ENCODE measurements around the gene USH2A.
"Not testable (repeated sequence)": the region's sequence is repeated elsewhere in the genome, so short reads cannot be mapped to it uniquely, and the experiment has no call there.

The USH2A gene

GRCh38 chr1:216205176-216205575 is 218.1 kb downstream of the USH2A start:
- DNase-seq (ENCODE audit: low read depth in 2 of 2): no peak

DNA sequence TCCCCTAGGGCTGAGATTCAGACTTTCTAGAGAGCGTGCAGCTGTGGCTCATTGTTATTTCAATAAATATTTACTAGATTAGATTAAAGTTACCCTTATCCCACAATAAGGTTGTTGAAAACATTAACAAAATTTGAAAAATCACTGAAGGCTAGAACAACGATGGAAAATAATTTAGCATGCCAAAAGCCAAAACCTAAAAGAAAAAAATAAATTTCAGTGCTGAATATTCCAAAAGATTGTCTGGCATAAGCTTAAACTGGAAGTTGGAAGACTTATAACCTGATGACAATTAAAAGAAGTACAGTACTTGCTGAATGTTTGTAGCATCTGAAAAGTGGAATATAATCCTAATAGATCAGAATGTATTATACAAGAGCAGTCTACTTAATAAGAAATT is 221.3 kb downstream of the USH2A start:
- no peak for DNase-seq (ENCODE audit: low read depth in 2 of 2)

GRCh38 chr1:216200941-216201340 is 222.3 kb downstream of the USH2A start:
- DNase-seq (ENCODE audit: low read depth in 2 of 2): no peak

DNA sequence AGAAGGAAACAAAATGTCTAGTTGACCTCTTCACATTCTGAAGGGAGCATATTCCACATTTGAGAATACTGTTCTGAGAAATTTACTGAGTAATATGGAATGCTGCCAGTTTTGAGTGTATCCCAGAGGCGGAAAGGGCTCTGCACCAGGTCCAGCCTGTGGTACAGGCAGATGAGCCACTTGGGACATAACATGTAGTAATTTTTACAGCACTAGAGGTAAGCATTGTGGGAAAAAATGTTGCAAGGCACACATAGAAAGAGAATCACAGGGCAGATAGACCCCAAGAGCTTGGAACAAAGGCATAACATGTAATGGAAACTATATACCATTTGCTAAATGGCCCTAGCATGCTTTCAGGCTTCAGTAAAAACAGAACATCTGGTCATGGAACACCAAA is 228.5 kb downstream of the USH2A start:
- DNase-seq (ENCODE audit: low read depth in 2 of 2): no peak

- no peak for DNase-seq (ENCODE audit: low read depth in 2 of 2)
These were observed 229.3 kb downstream of the USH2A start for GRCh38 chr1:216193839-216194443.

GRCh38 chr1:216190438-216190837 is 232.8 kb downstream of the USH2A start:
- no peak for DNase-seq (ENCODE audit: low read depth in 2 of 2)

GRCh38 chr1:216186816-216187215 is 236.4 kb downstream of the USH2A start:
- DNase-seq (ENCODE audit: low read depth in 2 of 2): no peak

GRCh38 chr1:216186141-216186540 is 237.1 kb downstream of the USH2A start:
- no peak for DNase-seq (ENCODE audit: low read depth in 2 of 2)

DNA sequence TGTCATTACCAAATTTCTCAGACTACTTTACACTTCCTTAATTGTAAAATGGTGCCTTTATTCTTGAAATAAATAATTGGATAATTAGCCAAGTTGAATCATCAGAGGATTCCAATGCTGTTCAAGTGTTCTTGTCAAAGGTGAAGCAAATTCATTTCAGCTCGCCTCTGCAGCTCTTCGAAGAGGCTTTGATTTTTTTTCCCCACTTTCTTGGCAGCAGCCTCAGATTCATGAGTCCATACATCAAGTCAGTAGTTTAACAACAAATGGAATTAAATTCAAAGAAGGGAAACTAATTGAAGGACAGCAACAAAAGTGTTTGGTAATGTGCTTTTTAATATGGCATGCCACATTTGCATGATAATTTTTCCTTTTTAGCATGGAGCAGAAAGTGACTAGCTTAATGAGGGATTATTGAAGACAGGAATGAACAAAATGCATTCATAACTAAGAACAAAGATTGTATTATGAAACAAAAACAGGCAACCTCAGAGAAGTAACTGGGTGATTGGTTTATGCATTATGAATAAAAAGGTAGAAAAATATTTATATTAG is 239.0 kb downstream of the USH2A start:
- DNase-seq (ENCODE audit: low read depth in 2 of 2): peak; percentile 20 to 24

DNA sequence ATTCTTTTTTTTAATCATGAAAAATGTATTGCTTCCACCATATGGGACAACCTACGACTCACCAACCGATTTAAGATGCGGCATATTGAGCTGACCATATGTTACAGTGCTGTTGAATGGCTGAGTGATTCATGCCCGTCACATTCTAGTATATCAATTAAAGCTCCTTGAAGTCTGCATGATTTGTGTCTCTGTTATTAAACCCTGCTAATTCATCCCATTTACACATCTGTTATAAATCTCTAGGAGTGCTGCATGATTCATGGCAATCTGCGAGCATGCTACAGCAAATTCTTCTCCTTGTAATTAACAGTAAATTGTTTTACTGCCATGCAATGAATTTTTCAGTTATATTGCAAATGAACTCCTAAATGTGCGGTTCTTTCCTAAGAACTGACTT is 239.8 kb downstream of the USH2A start:
- DNase-seq (ENCODE audit: low read depth in 2 of 2): peak; percentile 88 to 89

GRCh38 chr1:216183007-216183406 is 240.2 kb downstream of the USH2A start:
- peak; percentile 24 to 25 for DNase-seq (ENCODE audit: low read depth in 2 of 2)

DNA sequence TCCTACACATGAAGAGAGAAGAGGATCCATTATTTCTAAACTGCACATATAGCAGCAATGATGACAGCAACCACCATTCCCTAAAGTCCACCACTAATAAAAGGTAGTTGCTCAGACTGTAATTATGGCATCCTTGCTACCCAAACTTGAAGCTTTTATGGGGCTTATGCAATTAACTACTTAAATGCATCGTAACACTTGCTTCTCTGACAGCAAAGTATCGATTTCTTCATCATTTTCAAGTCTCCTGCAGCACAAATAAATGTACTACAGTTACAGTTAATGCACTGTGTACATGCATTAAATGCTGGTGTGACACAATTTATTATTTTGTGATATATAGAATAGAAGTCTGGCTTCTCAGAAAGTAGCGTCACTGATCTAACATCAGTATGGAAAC is 241.7 kb downstream of the USH2A start:
- DNase-seq (ENCODE audit: low read depth in 2 of 2): no peak

GRCh38 chr1:216178281-216178680 is 245.0 kb downstream of the USH2A start:
- DNase-seq (ENCODE audit: low read depth in 2 of 2): peak; percentile 20 to 42

DNA sequence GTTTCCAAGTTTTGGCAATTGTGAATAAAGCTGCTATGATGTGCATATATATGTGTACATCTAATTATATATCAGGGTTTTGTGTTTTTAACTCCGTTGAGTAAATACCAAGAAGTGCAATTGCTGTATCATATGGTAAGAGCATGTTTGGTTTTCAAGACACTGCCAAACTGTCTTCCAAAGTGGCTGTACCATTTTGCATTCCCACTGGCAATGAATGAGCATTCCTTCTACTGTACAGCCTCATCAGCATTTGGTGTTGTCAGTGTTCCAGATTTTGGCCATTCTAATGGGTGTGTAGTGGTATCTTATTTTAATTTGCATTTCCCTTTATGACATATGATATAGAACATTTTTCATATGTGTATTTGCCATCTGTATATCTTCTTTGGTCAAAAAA is 246.3 kb downstream of the USH2A start:
- DNase-seq (ENCODE audit: low read depth in 2 of 2): no peak

DNA sequence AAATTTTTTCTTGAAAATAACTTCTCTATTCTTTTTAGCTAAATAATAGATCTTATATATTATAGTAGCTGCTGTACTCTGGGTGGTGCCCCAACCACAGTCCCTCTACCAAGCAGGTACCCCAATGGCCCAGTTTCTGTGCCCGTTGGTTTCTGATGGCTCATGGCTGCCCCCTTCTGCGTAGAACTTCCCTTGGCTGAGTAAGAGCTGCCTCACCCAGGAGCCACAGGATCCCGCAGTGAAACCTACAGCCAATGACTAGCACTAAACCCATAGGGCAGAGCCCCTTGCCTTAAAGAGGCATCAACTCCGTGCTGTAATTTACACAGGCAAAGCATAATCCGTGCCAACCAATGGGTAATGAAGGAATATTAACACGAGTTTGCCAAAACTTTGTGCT is 247.5 kb downstream of the USH2A start:
- no peak for DNase-seq (ENCODE audit: low read depth in 2 of 2)

GRCh38 chr1:216173376-216173995 is 249.8 kb downstream of the USH2A start:
- no peak for DNase-seq (ENCODE audit: low read depth in 2 of 2)

GRCh38 chr1:216169351-216169750 is 253.9 kb downstream of the USH2A start:
- no peak for DNase-seq (ENCODE audit: low read depth in 2 of 2)

GRCh38 chr1:216168546-216168945 is 254.7 kb downstream of the USH2A start:
- DNase-seq (ENCODE audit: low read depth in 2 of 2): no peak

GRCh38 chr1:216154063-216154462 is 269.2 kb downstream of the USH2A start:
- no peak for DNase-seq (ENCODE audit: low read depth in 2 of 2)

- no peak for DNase-seq (ENCODE audit: low read depth in 2 of 2)
These were observed 270.1 kb downstream of the USH2A start for GRCh38 chr1:216153130-216153529.

DNA sequence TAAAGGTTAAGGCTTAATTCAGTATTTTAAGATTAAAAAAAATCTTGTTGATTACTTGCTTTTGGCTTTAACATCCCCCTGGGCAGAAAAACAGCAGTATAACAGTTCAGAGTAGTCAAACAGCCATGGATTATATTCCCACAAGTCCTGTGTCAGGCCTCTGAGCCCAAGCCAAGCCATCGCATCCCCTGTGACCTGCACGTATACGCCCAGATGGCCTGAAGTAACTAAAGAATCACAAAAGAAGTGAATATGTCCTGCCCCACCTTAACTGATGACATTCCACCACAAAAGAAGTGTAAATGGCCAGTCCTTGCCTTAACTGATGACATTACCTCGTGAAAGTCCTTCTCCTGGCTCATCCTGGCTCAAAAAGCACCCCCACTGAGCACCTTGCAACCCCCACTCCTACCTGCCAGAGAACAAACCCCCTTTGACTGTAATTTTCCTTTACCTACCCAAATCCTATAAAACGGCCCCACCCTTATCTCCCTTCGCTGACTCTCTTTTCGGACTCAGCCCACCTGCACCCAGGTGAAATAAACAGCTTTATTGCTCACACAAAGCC is 277.7 kb downstream of the USH2A start:
- DNase-seq (ENCODE audit: low read depth in 2 of 2): not testable (repeated sequence)

GRCh38 chr1:216144661-216145450 is 278.4 kb downstream of the USH2A start:
- no peak for DNase-seq (ENCODE audit: low read depth in 2 of 2)

Data from fibroblast of skin of left quadriceps (primary cell).